Ramos (cell line): ENCODE results near the gene NAPB.

Experiments used
- in situ Hi-C: fragments of 300-500 bp; cut with MboI; formaldehyde crosslinking; loops from one replicate; pipeline ENCODE4 v1.14.3; 2022; ENCODE audit warnings: low sequenced_read_pairs; ENCODE audit not compliant: unreplicated experiment

Gene NAPB

GRCh38 chr20:23410916-23411695 lies 10.2 kb downstream of the NAPB start:
- in situ Hi-C loops = no loop called here

- in situ Hi-C loops = no loop called here
Observed at GRCh38 chr20:23409800-23410199, 11.5 kb downstream of the NAPB start.

- in situ Hi-C loops = no loop called here
Observed at GRCh38 chr20:23408957-23409356, 12.3 kb downstream of the NAPB start.

- in situ Hi-C loops = no loop called here
Observed at GRCh38 chr20:23407781-23408464, 13.4 kb downstream of the NAPB start.

- in situ Hi-C loops = no loop called here
Observed at GRCh38 chr20:23406880-23407279, 14.4 kb downstream of the NAPB start.

GRCh38 chr20:23404196-23404595 lies 17.1 kb downstream of the NAPB start:
- in situ Hi-C loops = no loop called here

- in situ Hi-C loops = no loop called here
Observed at GRCh38 chr20:23403751-23404150, 17.5 kb downstream of the NAPB start.

- in situ Hi-C loops = no loop called here
Observed at GRCh38 chr20:23401051-23401450, 20.2 kb downstream of the NAPB start.

GRCh38 chr20:23399568-23400241 lies 21.6 kb downstream of the NAPB start:
- in situ Hi-C loops = no loop called here

GRCh38 chr20:23397961-23398360 lies 23.3 kb downstream of the NAPB start:
- in situ Hi-C loops = no loop called here

GRCh38 chr20:23396950-23397627 lies 24.2 kb downstream of the NAPB start:
- in situ Hi-C loops = no loop called here

- in situ Hi-C loops = no loop called here
Observed at GRCh38 chr20:23393996-23394775, 27.1 kb downstream of the NAPB start.

GRCh38 chr20:23391707-23392310 lies 29.5 kb downstream of the NAPB start:
- in situ Hi-C loops = no loop called here

GRCh38 chr20:23390091-23390774 lies 31.1 kb downstream of the NAPB start:
- in situ Hi-C loops = no loop called here

- in situ Hi-C loops = no loop called here
Observed at GRCh38 chr20:23387118-23387443, 34.2 kb downstream of the NAPB start.

- in situ Hi-C loops = no loop called here
Observed at GRCh38 chr20:23386304-23387117, 34.8 kb downstream of the NAPB start.

- in situ Hi-C loops = no loop called here
Observed at GRCh38 chr20:23381876-23382275, 39.4 kb downstream of the NAPB start.

- in situ Hi-C loops = no loop called here
Observed at GRCh38 chr20:23379772-23380171, 41.5 kb downstream of the NAPB start.
